ENCODE measurements around the gene POLD3. TPM values are rescaled to one million over a fixed set of nuclear protein-coding genes. Genes with fewer than 3 reads are reported as not detected.
A peak's percentile ranks its signal among the peaks of the same experiment; 100 is the strongest.

The POLD3 gene
- total RNA-seq, 3 donors from 2014 or later: 9.8 to 23.3 (median 16.7) TPM

- Histone ChIP-seq H3K4me1 (no peaks in the 10 kb centered on the region), H3K9me3 (no peaks in the 10 kb centered on the region), H3K4me3 (no peak overlapping the region), H3K27me3 (no peaks in the 10 kb centered on the region), H3K27ac (no peak overlapping the region), H3K36me3 (no peaks in the 10 kb centered on the region)
- TF ChIP-seq POLR2AphosphoS5 (IDR thresholded peaks at IDR 0.05) (no peak), POLR2A (IDR thresholded peaks at IDR 0.05) (no peak), CTCF (IDR thresholded peaks at IDR 0.05) (no peak)
- DNase-seq (ENCODE audit: low spot score in 2 of 2): no peak
- intact Hi-C loops (cut with DNase I; ENCODE audit: low total_unique reads): no loop called here
Observed at GRCh38 chr11:74604311-74604710, 11.9 kb downstream of the POLD3 start.

GRCh38 chr11:74605403-74605802 is 13.0 kb downstream of the POLD3 start:
- DNase-seq (ENCODE audit: low spot score in 2 of 2): no peak
- Histone ChIP-seq H3K9me3 (no peaks in the 10 kb centered on the region), H3K27ac (no peak overlapping the region), H3K4me3 (no peak overlapping the region), H3K27me3 (no peaks in the 10 kb centered on the region), H3K36me3 (no peaks in the 10 kb centered on the region), H3K4me1 (no peaks in the 10 kb centered on the region)
- no peak for TF ChIP-seq POLR2AphosphoS5 (IDR thresholded peaks at IDR 0.05)
- no peak for TF ChIP-seq CTCF (IDR thresholded peaks at IDR 0.05)
- no peak for TF ChIP-seq POLR2A (IDR thresholded peaks at IDR 0.05)
- intact Hi-C loops (cut with DNase I; ENCODE audit: low total_unique reads): no loop called here

GRCh38 chr11:74608431-74608830 is 16.0 kb downstream of the POLD3 start:
- no peaks in the 10 kb centered on the region for H3K9me3 ChIP-seq
- H3K4me3 ChIP-seq: no peak overlapping the region
- H3K4me1 ChIP-seq: no peaks in the 10 kb centered on the region
- H3K27ac ChIP-seq: no peak overlapping the region
- no peaks in the 10 kb centered on the region for H3K36me3 ChIP-seq
- intact Hi-C loops (cut with DNase I; ENCODE audit: low total_unique reads): no loop called here
- DNase-seq (ENCODE audit: low spot score in 2 of 2): no peak
- no peaks in the 10 kb centered on the region for H3K27me3 ChIP-seq
- TF ChIP-seq POLR2AphosphoS5 (IDR thresholded peaks at IDR 0.05) (no peak), POLR2A (IDR thresholded peaks at IDR 0.05) (no peak), CTCF (IDR thresholded peaks at IDR 0.05) (no peak)

GRCh38 chr11:74611369-74611861 is 19.0 kb downstream of the POLD3 start:
- no peak for DNase-seq (ENCODE audit: low spot score in 2 of 2)
- no peaks in the 10 kb centered on the region for H3K36me3 ChIP-seq
- H3K27me3 ChIP-seq: no peaks in the 10 kb centered on the region
- no peak overlapping the region for H3K27ac ChIP-seq
- no peaks in the 10 kb centered on the region for H3K9me3 ChIP-seq
- intact Hi-C loops (cut with DNase I; ENCODE audit: low total_unique reads): no loop called here
- no peak overlapping the region for H3K4me3 ChIP-seq
- TF ChIP-seq POLR2AphosphoS5 (IDR thresholded peaks at IDR 0.05): no peak
- peak; percentile 26 to 44 (median 38) for TF ChIP-seq CTCF (IDR thresholded peaks at IDR 0.05)
- no peaks in the 10 kb centered on the region for H3K4me1 ChIP-seq

GRCh38 chr11:74612877-74613276 is 20.5 kb downstream of the POLD3 start:
- Histone ChIP-seq H3K9me3 (no peaks in the 10 kb centered on the region), H3K27ac (no peak overlapping the region), H3K36me3 (no peaks in the 10 kb centered on the region), H3K27me3 (no peaks in the 10 kb centered on the region), H3K4me3 (no peak overlapping the region), H3K4me1 (no peaks in the 10 kb centered on the region)
- TF ChIP-seq CTCF (IDR thresholded peaks at IDR 0.05): no peak
- TF ChIP-seq POLR2AphosphoS5 (IDR thresholded peaks at IDR 0.05): no peak
- TF ChIP-seq POLR2A (IDR thresholded peaks at IDR 0.05): no peak
- DNase-seq (ENCODE audit: low spot score in 2 of 2): no peak
- intact Hi-C loops (cut with DNase I; ENCODE audit: low total_unique reads): no loop called here

Data from breast epithelium (tissue), 4 donors.